HG02970 (cell line): ENCODE results near the gene FOXE1.

ENCODE experiments used
- ATAC-seq: cut with Tn5 transposase; IDR thresholded peaks from one replicate; pipeline ENCODE4 v1.9.1; 2021; ENCODE audit warnings: mild to moderate bottlenecking, moderate library complexity, moderate number of reproducible peaks; ENCODE audit not compliant: unreplicated experiment, low FRiP score

The FOXE1 gene

GRCh38 chr9:97847474-97848214, 5.4 kb upstream of the FOXE1 start:
- ATAC-seq = no peak

DNA sequence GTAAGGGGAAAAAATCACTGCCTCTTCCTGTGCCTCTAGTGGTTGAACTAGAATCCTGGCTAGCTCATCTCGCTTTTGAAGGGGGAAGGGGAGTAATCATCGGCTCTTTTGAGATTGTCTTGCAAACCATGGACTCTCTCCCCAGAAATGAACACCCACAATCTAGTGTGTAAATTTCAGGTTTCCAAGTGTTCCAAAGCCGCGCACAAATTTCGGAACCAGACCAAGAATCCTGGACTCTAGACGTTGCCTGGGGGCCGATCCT, 4.9 kb upstream of the FOXE1 start:
- no peak for ATAC-seq

DNA sequence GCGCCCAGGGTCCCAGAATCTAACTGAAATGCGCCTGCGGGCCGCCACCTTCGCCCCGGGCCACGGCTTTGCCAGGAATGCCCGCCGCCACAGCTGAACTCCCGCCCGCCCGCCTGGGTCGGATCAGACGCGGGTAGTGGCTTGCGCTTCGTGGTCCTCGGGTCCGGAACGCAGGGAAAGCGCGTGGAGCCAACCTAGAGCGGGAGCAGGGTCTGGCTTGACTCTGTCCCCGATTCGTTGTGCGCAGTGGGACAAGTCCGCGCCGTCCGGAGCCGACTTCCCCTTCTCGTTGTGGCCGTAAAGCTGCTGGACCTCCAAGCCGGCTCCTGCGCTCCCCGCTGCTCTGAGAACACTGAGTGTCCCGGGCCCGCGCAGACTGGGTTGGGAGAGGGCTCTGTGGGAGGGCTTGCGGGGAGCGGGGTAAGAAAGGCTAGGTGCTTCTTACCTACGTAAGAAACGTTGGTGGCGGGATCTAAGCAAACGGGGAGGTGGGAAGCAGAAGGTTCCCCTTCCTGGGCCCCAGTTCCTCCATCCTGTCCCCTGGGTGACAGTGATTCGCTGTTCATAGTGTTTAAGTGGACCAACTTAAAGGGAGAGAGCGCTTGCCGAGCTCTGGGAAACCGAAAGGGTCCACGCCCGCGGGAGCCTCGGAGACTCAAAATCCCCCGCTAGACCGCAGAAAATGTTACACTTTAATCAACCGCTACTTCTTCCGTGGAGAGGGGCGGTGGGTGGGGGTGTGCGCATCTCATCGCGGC, 4.4 kb upstream of the FOXE1 start:
- ATAC-seq = no peak

- no peak for ATAC-seq
These were observed 3.0 kb upstream of the FOXE1 start for GRCh38 chr9:97849980-97850379.

GRCh38 chr9:97850746-97851445, 2.1 kb upstream of the FOXE1 start:
- no peak for ATAC-seq

DNA sequence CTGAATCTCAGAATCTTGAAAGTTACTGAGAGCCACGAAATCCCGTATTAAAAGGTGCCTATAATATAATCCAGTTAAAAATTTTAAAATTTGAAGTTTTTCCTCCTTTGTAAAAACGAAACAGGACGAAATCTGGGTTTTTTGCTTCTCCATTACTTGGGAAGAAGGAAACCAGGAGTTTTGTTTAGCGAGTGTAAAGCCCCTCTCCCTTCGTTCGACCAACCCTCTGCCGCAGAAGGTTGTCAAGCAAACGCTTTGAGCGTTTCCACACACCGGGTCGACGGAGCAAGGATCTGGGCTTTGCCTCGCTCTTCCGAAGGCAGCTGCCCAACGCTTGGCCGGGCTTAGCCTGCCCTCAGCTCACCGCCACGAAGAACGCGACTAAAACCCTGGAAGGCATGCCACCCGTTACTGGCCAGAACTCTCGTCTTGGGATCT, 1.6 kb upstream of the FOXE1 start:
- ATAC-seq = no peak

GRCh38 chr9:97852001-97852398, 1.0 kb upstream of the FOXE1 start:
- no peak for ATAC-seq

- no peak for ATAC-seq
These were observed 499 bp upstream of the FOXE1 start for GRCh38 chr9:97852399-97853055.

- no peak for ATAC-seq
These were observed 1.0 kb downstream of the FOXE1 start for GRCh38 chr9:97853844-97854695.

DNA sequence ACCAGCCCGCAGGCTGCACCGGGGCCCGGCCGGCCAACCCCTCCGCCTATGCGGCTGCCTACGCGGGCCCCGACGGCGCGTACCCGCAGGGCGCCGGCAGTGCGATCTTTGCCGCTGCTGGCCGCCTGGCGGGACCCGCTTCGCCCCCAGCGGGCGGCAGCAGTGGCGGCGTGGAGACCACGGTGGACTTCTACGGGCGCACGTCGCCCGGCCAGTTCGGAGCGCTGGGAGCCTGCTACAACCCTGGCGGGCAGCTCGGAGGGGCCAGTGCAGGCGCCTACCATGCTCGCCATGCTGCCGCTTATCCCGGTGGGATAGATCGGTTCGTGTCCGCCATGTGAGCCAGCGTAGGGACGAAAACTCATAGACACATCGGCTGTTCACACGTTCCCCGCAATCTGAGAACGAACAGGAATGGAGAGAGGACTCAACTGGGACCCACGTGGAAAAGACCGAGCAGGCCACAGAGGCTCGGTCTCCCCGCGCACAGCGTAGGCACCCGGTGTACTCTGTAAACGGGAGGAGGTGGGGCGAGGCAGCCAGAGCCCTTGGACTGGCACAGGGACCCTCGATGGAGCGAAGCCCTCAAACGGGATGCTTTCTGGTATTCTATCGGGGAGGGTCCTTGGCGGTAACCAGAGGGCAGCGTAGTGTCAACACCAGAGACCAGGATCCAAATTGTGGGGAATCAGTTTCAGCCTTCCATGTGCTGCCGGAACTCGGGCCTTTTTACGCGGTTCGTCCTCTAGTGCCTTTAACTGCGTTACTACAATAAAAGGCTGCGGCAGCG, 1.9 kb downstream of the FOXE1 start:
- ATAC-seq = no peak

- no peak for ATAC-seq
These were observed 2.5 kb downstream of the FOXE1 start for GRCh38 chr9:97855486-97855875.

GRCh38 chr9:97855899-97856298, 2.9 kb downstream of the FOXE1 start:
- no peak for ATAC-seq

DNA sequence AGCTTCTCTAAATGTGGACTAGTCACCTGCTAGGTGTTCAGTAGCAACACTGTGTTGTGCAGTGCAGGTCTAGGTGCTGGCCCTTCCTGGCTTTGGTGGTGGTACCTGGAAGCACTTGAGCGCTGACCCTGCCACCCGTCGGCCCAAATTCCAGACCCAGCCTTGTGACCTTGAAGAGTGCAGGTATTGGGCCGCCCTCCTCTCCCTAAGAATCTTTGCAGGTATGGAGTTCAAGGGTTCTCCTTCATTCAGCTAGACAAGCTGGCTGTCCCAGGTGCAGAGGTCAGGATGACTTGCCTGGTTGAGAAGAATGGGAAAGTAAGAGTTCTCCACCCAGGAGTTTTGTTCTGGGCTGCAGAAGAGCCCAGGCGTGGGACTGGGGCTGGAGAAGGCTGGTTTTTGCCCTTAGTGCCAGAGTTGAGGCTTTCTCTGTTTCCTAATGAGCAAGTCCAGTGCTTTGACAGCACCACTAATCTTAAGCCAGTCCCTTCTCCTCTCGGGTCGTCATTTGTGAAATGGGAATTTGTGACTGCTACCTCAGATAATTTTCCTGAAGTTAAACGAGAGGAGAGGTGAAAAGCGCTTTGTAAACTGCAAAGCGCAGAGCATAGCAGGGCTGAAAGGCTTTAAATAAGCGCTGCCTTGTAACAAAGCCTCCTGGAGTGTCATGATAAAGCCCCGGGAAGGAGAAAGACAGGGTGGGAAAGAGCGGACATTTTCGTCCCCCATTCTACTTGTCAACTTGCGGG, 4.0 kb downstream of the FOXE1 start:
- ATAC-seq = no peak

DNA sequence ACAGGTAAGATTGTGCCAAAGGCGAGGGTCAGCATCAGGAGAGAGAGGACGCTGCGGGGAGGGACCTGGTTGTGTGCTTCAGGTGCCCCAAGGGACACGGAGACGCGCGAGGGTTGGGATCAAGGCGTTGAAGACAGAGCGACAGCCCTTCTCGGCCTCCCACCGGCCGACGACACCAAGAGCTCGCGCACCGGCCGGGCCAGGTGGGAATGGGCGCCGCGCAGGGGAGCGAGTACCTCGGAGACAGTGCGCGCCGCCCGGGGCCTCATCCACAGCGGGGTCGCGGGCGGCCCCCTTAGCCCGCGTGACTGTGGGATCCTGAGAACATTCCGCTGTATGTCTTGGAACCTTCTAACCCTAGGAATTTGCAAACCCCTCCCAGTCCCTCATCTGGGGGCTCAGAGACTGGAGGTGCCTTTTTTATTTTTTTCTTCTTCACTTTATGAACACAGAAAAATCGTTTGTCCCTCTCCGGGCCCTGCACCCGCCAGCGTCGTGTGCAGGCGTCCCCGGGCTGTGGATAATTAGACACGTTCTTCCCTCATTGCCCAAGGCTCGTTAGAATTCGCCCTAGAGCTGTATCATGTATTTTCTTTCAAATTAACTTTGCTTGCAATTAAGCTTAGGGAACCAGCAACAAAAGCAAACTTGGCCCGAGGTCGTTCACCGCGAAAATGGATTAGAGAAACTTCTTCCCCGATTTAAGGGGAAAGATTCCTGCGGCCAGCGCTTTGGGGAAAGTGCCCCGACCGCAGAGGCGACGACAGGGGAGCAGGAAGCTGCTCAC, 4.8 kb downstream of the FOXE1 start:
- ATAC-seq = no peak

GRCh38 chr9:97858393-97858713, 5.3 kb downstream of the FOXE1 start:
- no peak for ATAC-seq

GRCh38 chr9:97858826-97859225, 5.8 kb downstream of the FOXE1 start:
- ATAC-seq = no peak

- no peak for ATAC-seq
These were observed 6.3 kb downstream of the FOXE1 start for GRCh38 chr9:97859346-97859745.

DNA sequence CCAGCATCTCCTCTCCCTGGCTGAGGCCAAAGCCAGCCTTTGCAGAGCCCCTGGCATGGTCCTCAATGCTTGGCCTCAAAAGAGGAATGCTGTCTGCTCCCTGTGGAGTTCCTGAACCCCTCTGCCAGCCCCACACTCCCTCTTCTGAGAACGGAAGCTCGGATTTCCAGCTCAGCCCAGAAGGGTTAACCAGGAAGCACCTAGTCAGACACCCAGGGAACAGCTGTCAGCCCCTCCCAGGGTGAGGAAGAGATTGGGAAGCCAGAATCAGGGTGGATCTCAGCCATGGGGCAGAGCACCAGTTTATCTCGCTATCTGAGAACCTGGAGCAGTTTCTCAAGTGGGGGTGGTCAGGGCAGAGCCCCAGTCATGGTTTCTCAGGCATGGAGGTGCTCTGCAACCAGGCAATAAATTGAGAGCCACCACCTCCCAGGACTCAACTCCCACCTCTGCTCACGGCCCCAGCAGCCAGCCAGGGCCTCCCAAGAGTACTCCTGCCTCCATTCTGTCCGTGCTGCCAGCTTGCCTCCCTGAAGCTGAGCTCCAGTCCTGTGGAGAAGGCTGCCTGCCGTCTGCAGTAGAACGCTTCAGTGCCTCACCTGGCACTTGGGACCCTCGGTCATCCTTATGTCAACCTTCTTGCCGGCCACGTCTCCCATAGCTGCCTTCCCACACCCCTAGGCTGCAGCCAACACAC, 7.6 kb downstream of the FOXE1 start:
- no peak for ATAC-seq
